Esophagus (tissue), 2 donors: Measurements from ENCODE around the gene DEF6. TPM values are rescaled to one million over a fixed set of nuclear protein-coding genes. Genes with fewer than 3 reads are reported as not detected.

ENCODE experiments used
- H3K27ac ChIP-seq, 2 donors: one replicate each; pipeline ENCODE4 v1.5.1; 2013; ENCODE audit warnings: low read depth in 2 of 2, mild to moderate bottlenecking in 2 of 2, inconsistent platforms in 1 of 2, low read length in 1 of 2, moderate library complexity in 1 of 2
- H3K27me3 ChIP-seq, 2 donors: one replicate each; pipeline ENCODE4 v1.6.1; 2013; ENCODE audit warnings: low read length in 2 of 2, control low read depth in 1 of 2, mild to moderate bottlenecking in 1 of 2; ENCODE audit not compliant: insufficient read depth in 2 of 2, control insufficient read depth in 1 of 2
- H3K36me3 ChIP-seq, 2 donors: one replicate each; pipeline ENCODE4 v1.6.1; 2013; ENCODE audit warnings: low read length in 1 of 2; ENCODE audit not compliant: control insufficient read depth in 2 of 2, insufficient read depth in 2 of 2
- H3K4me1 ChIP-seq, 2 donors: one replicate each; pipeline ENCODE4 v1.6.1; 2013; ENCODE audit warnings: low read length in 1 of 2; ENCODE audit not compliant: control insufficient read depth in 2 of 2, insufficient read depth in 2 of 2
- H3K4me3 ChIP-seq, 2 donors: one replicate each; pipeline ENCODE4 v1.5.1; 2013; ENCODE audit warnings: low read length in 2 of 2, mild to moderate bottlenecking in 2 of 2, low read depth in 1 of 2, moderate library complexity in 1 of 2
- H3K9me3 ChIP-seq, 2 donors: one replicate each; pipeline ENCODE4 v1.6.1; 2013; ENCODE audit warnings: mild to moderate bottlenecking in 2 of 2, low read depth in 1 of 2, low read length in 1 of 2, moderate library complexity in 1 of 2; ENCODE audit not compliant: control insufficient read depth in 2 of 2, insufficient read depth in 1 of 2
- WGBS, 2 donors: extraction: QIAGEN DNeasy Blood & Tissue Kit; methylation state at CpG; one replicate each; pipeline ENCODE4 v1.1.7; 2013; 5-methylcytosine and 5-hydroxymethylcytosine counted together
- polyA plus RNA-seq, 2 donors: library from polyadenylated mRNA; stranded (reverse); fragments of 200-250 nt; gene quantifications; one replicate each; pipeline ENCODE4 v1.2.3, GENCODE V29; 2013
- donor health status: healthy with polysubstance abuse.
- donor health status: Bipolar disorder and iron deficiency.

Gene DEF6
- polyA plus RNA-seq, 2 donors, result 25.2 to 38.6 TPM

DNA sequence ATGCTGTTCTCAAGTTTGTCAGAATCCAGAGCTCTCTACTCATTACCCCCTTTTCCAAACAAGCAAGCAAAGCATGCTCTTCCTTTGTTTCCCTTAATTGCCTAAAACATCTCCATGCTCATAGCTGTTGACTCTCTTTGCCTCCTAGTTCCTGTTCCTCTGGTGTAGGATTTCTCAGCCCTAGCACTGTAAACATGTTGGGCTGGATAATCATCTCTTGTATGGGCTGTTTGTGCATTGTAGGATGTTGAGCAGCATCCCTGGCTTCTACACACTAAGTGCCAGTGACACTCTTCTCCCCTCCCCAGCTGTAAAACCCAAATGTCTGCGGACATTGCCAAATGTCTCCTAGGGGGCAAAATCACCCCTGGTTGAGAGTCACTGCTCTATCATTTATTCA lies 58.8 kb downstream of the DEF6 start:
- Histone ChIP-seq H3K4me3 (no peak overlapping the region), H3K9me3 (no peaks in the 10 kb centered on the region), H3K36me3 (peaks cover 7 to 23% of the 10 kb centered on the region in 2 donors), H3K27me3 (no peaks in the 10 kb centered on the region), H3K27ac (no peak overlapping the region), H3K4me1 (peaks cover 3 to 12% of the 10 kb centered on the region in 2 donors)
- WGBS, 2 donors, result 90 to 100% methylated on average over 1 of the region's 1 CpG

- H3K27ac ChIP-seq, result no peak overlapping the region
- H3K4me3 ChIP-seq, result no peak overlapping the region
- peaks cover 3 to 12% of the 10 kb centered on the region in 2 donors for H3K4me1 ChIP-seq
- no peaks in the 10 kb centered on the region for H3K27me3 ChIP-seq
- peaks cover 5 to 20% of the 10 kb centered on the region in 2 donors for H3K36me3 ChIP-seq
- H3K9me3 ChIP-seq, result no peaks in the 10 kb centered on the region
- WGBS, 2 donors, result 83 to 87% methylated on average over 4 of the region's 4 CpGs
Observed at GRCh38 chr6:35357677-35358076, 60.1 kb downstream of the DEF6 start.

DNA sequence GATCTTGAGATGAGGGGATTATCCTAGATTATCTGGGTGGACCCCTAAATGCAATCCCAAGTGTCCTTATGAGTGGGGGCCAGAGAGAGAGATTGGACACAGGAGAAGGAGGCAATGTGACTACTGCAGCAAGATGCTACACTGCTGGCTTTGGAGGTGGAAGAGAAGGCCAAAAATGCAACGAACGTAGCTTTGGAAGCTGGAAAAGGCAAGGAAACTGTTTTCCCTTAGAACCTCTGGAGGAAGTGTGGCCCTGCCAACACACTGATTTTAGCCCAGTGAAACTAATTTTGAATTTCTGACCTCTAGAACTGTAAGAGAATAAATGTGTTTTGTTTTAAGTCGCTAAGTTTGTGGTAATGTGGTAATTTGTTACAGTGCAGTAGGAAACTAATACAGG lies 60.5 kb downstream of the DEF6 start:
- H3K27me3 ChIP-seq, result no peaks in the 10 kb centered on the region
- 64 to 75% methylated on average over 3 of the region's 3 CpGs for WGBS, 2 donors
- H3K27ac ChIP-seq, result no peak overlapping the region
- H3K4me3 ChIP-seq, result no peak overlapping the region
- peaks cover 3 to 12% of the 10 kb centered on the region in 2 donors for H3K4me1 ChIP-seq
- peaks cover 5 to 18% of the 10 kb centered on the region in 2 donors for H3K36me3 ChIP-seq
- no peaks in the 10 kb centered on the region for H3K9me3 ChIP-seq

- WGBS, 2 donors, result 93 to 97% methylated on average over 5 of the region's 5 CpGs
- no peaks in the 10 kb centered on the region for H3K27me3 ChIP-seq
- H3K4me3 ChIP-seq, result no peak overlapping the region
- H3K4me1 ChIP-seq, result peaks cover 3 to 12% of the 10 kb centered on the region in 2 donors
- no peaks in the 10 kb centered on the region for H3K9me3 ChIP-seq
- H3K27ac ChIP-seq, result peak overlapping the region in 1 of 2 donors; percentile 67
- H3K36me3 ChIP-seq, result peaks cover 5 to 17% of the 10 kb centered on the region in 2 donors
Observed at GRCh38 chr6:35359346-35359743, 61.7 kb downstream of the DEF6 start.

DNA sequence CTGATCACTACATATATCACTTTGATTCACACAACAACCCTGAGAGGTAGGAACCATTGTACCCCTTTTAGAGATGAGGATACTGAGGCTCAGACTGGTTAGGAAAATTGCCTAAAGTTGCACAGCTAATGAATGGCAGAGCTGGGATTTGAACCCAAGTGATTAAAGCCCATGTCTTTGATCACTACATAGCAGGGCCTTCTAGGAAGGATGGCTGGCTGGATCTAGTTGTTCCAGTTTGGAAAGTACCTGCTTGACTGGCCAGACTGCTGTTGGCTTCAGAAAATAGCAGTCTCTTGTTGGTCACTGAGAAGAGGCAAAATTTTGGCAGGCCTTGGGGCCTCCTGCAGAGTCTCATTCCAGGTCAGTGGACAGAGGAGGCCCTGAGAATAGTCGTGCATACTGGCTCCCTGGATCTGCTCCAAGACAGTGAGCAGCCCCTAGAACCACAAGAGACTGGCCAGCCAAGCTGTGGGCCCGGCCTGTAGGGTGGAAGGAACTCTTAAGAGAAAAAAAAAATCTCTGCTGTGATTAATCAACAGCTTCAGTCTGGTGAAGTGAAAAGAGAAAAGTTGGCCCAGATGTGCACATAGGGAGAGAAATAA lies 62.2 kb downstream of the DEF6 start:
- WGBS, 2 donors, result 23 to 27% methylated on average over 2 of the region's 2 CpGs
- H3K27ac ChIP-seq, result peak overlapping the region; percentile 56 to 67
- H3K27me3 ChIP-seq, result no peaks in the 10 kb centered on the region
- H3K36me3 ChIP-seq, result peaks cover 5 to 16% of the 10 kb centered on the region in 2 donors
- peaks cover 3 to 12% of the 10 kb centered on the region in 2 donors for H3K4me1 ChIP-seq
- H3K9me3 ChIP-seq, result no peaks in the 10 kb centered on the region
- H3K4me3 ChIP-seq, result no peak overlapping the region

- WGBS, 2 donors, result 63 to 65% methylated on average over 8 of the region's 8 CpGs
- peaks cover 3 to 12% of the 10 kb centered on the region in 2 donors for H3K4me1 ChIP-seq
- peaks cover 5 to 16% of the 10 kb centered on the region in 2 donors for H3K36me3 ChIP-seq
- H3K27me3 ChIP-seq, result no peaks in the 10 kb centered on the region
- H3K4me3 ChIP-seq, result no peak overlapping the region
- no peaks in the 10 kb centered on the region for H3K9me3 ChIP-seq
- peak overlapping the region; percentile 56 to 67 for H3K27ac ChIP-seq
Observed at GRCh38 chr6:35360349-35361138, 62.9 kb downstream of the DEF6 start.

DNA sequence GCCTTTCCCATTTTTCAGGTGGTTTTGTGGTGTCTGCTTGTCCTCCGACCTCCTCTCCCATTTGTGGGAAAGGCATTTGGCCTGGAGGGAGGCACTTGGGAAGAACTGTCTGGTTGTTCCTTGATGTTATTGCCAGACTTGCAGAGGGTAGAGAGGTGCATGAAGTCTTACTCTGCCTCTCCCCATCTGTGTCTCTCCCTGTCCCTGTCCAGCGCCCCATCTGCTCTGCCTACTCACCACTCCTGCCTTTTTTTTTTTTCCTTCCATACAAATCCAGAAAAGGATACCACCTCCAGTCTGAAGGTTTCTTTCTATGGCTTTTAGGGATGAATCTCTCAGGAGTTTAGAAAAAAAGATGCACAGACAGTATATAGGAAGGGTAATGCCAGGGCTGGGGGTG lies 64.6 kb downstream of the DEF6 start:
- Histone ChIP-seq H3K4me3 (no peak overlapping the region), H3K27me3 (no peaks in the 10 kb centered on the region), H3K4me1 (peaks cover 3 to 10% of the 10 kb centered on the region in 2 donors), H3K9me3 (no peaks in the 10 kb centered on the region), H3K36me3 (peaks cover 2 to 3% of the 10 kb centered on the region in 2 donors), H3K27ac (no peak overlapping the region)
- 93 to 94% methylated on average over 2 of the region's 2 CpGs for WGBS, 2 donors

GRCh38 chr6:35363293-35363750 lies 65.7 kb downstream of the DEF6 start:
- H3K4me3 ChIP-seq, result no peak overlapping the region
- 81 to 89% methylated on average over 10 of the region's 10 CpGs for WGBS, 2 donors
- peaks cover 5 to 14% of the 10 kb centered on the region in 2 donors for H3K4me1 ChIP-seq
- no peaks in the 10 kb centered on the region for H3K9me3 ChIP-seq
- H3K27ac ChIP-seq, result no peak overlapping the region
- H3K36me3 ChIP-seq, result peaks cover 0 to 2% of the 10 kb centered on the region in 2 donors
- no peaks in the 10 kb centered on the region for H3K27me3 ChIP-seq

GRCh38 chr6:35365594-35366203 lies 68.1 kb downstream of the DEF6 start:
- H3K27me3 ChIP-seq, result no peaks in the 10 kb centered on the region
- WGBS, 2 donors, result 75 to 83% methylated on average over 6 of the region's 6 CpGs
- no peak overlapping the region for H3K4me3 ChIP-seq

More at GRCh38 chr6:35365594-35366203, 68.1 kb downstream of the DEF6 start:
- H3K27ac ChIP-seq, result no peak overlapping the region
- no peaks in the 10 kb centered on the region for H3K36me3 ChIP-seq
- peaks cover 9 to 11% of the 10 kb centered on the region in 2 donors for H3K4me1 ChIP-seq
- no peaks in the 10 kb centered on the region for H3K9me3 ChIP-seq
